AG10803 (cell line): ENCODE measurements around the gene LDLRAD4.

ENCODE experiments used
- DNase-seq: peaks from one replicate; pipeline ENCODE4 v3.0.0; 2010; ENCODE audit warnings: low read depth
- H3K4me3 ChIP-seq: 2 replicates; pipeline ENCODE4 v1.5.1; 2011; ENCODE audit warnings: mild to moderate bottlenecking, low read length, control low read depth
- TF ChIP-seq, protein P1 (sequence below): conservative IDR thresholded peaks from 2 replicates; pipeline ENCODE4 v1.5.1; 2011; ENCODE audit warnings: mild to moderate bottlenecking, low read length, control low read depth, inconsistent platforms

Gene LDLRAD4

DNA sequence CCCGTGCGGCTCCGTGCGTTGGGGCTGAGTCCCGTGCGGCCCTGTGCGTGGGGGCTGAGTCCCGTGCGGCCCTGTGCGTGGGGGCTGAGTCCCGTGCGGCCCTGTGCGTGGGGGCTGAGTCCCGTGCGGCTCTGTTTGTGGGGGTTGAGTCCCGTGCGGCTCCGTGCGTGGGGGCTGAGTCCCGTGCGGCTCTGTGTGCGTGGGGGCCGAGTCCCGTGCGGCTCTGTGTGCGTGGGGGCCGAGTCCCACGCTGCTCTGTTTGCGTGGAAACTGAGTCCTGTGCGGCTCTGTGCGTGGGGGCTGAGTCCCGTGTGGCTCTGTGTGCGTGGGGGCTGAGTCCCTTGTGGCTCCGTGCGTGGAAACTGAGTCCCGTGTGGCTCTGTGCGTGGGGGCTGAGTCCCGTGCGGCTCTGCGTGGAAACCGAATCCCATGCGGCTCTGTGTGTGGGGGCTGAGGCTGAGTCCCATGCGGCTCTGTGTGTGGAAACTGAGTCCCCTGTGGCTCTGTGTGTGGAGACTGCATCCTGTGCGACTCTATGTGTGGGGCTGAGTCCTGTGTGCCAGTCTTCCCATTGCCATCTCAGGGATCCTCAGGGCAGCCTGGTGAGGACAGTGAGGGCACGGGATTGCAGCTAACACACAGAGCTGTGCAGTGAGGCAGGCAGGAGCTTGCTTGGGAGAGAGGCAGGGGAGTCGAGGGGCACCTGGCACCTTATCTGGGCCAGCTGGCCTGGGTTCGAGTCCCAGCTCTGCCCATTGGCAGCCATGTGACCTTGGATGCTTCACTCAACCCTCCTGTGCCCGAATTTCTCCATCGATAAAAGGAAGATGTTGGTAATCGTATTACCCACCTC is 44.5 kb downstream of the LDLRAD4 start:
- DNase-seq, result no peak
- TF ChIP-seq, protein P1, sequence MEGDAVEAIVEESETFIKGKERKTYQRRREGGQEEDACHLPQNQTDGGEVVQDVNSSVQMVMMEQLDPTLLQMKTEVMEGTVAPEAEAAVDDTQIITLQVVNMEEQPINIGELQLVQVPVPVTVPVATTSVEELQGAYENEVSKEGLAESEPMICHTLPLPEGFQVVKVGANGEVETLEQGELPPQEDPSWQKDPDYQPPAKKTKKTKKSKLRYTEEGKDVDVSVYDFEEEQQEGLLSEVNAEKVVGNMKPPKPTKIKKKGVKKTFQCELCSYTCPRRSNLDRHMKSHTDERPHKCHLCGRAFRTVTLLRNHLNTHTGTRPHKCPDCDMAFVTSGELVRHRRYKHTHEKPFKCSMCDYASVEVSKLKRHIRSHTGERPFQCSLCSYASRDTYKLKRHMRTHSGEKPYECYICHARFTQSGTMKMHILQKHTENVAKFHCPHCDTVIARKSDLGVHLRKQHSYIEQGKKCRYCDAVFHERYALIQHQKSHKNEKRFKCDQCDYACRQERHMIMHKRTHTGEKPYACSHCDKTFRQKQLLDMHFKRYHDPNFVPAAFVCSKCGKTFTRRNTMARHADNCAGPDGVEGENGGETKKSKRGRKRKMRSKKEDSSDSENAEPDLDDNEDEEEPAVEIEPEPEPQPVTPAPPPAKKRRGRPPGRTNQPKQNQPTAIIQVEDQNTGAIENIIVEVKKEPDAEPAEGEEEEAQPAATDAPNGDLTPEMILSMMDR, result no peak
- H3K4me3 ChIP-seq, result no peak overlapping the region

DNA sequence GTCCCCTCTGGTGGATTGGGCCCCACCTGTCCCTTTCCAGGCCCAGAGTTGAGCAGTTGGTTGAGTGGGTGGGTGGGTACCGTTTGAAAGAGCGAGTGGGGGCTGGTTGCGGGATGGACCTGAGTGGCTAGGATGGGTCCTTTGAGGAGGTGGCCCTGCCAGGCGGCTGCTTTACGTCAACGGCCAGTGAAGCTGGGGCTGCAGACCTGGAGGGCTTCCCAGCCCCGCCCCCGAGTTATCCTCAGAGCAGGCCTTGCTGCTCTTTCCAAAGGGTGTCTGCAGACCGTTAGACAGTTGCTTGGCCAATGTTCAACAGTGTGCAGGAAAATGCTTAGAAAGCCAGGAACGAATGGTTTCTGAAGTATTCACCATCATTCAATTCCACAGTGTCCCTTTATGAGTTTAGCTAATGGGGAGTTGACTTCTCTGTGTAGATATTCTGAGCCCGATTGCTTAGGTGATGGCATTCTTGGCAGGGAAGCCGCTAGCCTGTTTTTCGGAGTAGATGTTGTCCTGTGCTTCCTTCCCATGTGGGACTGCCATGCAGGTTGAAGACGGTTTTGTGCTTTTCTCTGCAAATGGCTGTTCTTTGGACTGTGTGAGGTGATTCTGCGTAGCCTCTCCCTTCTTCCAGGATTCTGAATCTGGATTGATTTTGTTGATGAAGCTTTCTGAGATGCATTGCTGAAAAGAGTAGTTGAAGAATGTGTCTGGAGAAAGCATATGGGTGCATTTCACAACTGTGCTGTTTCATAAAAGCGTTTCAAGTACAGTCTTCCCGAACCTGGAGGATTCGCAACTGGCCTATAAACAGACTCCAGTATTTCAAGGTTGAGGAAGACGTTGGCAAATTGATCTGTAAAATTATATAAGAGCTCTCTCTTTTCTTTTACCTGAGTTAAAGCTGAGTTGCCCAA is 45.8 kb downstream of the LDLRAD4 start:
- H3K4me3 ChIP-seq, result no peak overlapping the region
- TF ChIP-seq, protein P1, result no peak
- peak; percentile 12 for DNase-seq

DNA sequence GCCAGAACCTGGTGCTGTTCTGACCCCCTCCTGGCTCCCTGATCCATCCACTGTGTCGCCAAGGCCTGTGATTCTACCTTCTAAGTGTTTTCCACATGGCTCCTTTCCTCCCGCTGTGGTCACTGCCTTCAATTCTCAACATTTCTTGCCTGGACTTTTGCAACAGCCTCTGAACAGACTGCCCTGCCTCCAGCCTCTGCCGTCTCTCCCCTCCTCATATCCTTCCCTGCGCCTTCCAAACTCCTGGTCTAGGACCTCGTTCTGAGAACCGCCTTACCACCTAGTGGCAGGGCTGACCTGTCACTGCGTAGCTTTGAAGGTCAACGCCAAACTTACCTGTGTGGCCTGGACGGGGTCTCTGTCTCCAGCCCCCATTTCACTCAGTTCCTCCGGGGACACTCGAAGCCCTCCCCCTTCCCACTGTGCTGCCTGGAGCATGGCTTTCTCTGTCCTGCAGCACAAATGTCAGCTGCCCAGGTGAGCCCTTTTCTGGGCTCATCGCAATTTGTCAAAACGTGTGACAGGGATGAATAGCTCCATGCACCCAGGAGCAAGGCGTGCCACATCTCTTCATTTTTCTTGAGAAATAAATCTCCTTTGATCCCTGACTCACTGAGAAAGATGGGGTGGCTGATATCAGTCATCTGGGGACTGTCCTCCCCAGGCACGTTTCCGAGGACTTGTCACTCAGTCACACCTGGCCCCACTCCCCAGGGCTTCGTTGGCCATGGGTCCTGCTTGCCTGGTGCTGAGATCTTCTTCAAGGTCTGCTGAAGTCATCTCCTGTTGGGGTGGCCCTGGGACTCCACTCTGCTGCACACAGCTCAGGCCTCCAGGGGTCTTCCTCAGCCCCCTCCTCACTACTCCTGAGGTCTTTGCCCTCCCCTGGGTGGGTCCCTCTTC is 46.7 kb downstream of the LDLRAD4 start:
- DNase-seq, result no peak
- TF ChIP-seq, protein P1, result no peak
- no peak overlapping the region for H3K4me3 ChIP-seq

GRCh38 chr18:13265911-13266217 is 47.3 kb downstream of the LDLRAD4 start:
- H3K4me3 ChIP-seq, result no peak overlapping the region
- peak; percentile 14 for DNase-seq
- TF ChIP-seq, protein P1, result no peak

GRCh38 chr18:13266218-13267100 is 47.9 kb downstream of the LDLRAD4 start:
- TF ChIP-seq, protein P1, result no peak
- peak; percentile 38 for DNase-seq
- H3K4me3 ChIP-seq, result peak overlapping the region; percentile 17

DNA sequence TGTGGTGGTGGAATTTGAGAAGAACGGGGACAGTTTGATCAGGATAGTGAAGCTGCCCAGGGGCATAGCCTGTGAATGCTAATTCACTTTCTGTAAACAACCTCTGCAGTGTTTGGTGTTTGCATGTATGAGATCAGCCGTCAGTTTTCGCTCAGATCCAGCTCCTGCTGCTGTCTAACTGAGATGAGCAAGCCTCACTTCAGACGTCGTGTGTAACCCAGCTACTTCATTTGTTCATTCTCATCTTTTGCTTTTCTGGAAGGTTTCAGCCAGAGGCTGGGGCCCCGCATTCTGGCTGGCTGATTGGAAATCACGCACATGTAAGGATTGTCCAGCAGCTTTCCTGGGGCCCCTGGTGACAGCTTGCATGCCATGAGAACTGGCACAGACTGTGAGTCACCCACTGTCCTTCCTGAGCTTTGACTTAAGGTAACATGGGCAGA is 48.9 kb downstream of the LDLRAD4 start:
- TF ChIP-seq, protein P1, result no peak
- peak; percentile 5 for DNase-seq
- H3K4me3 ChIP-seq, result no peak overlapping the region
